Measurements from ENCODE around the gene DLGAP4. TPM values are rescaled to one million over a fixed set of nuclear protein-coding genes. Genes with fewer than 3 reads are reported as not detected.

The DLGAP4 gene
- total and polyA plus RNA-seq, 2 of the 13 experiments (the other 11 are each of a cell fraction or from before 2014, with no cell fraction given) = 15.2 to 26.7 TPM

DNA sequence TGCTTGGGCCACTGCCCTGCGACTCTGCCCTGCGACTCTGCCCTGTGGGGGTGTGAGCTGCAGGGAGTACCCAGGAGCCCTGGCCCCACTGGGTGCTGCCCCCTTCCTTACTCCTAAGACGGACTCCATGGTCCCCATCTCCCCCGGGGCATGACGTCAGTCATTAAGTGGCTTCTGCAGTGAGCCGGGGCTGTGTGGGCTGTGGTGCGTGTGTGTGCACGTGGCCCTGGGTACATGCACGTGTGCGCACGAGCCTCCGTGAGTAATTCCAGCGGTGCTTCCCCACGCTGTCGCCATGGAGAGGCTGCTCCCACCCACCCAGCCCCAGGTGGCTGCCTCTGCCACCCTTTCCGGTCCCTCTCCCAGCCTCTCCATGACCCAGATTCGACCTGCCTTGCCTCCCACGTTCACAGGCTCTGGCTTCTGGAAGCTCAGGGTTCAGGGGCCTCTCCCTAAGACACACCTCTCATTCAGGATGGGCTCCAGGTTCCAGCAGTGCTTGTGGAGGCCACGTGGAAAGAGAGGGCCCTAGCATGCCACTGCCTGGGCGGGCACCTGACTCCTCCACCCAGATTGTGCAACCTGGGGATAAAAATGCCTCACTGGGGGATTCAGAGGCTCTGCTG lies 88.3 kb downstream of the DLGAP4 start (continued):
- 0 out of 2 replicates have a peak, but pooled peaks have one; percentile 6 for TF ChIP-seq CEBPG (CRISPR knock-in tag; IDR thresholded peaks at IDR 0.05)
- TF ChIP-seq, protein P1, sequence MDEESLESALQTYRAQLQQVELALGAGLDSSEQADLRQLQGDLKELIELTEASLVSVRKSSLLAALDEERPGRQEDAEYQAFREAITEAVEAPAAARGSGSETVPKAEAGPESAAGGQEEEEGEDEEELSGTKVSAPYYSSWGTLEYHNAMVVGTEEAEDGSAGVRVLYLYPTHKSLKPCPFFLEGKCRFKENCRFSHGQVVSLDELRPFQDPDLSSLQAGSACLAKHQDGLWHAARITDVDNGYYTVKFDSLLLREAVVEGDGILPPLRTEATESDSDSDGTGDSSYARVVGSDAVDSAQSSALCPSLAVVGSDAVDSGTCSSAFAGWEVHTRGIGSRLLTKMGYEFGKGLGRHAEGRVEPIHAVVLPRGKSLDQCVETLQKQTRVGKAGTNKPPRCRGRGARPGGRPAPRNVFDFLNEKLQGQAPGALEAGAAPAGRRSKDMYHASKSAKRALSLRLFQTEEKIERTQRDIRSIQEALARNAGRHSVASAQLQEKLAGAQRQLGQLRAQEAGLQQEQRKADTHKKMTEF (CRISPR knock-in tag; IDR thresholded peaks at IDR 0.05) = no peak
- no peak for TF ChIP-seq GATAD2A (CRISPR knock-in tag; IDR thresholded peaks at IDR 0.05)
- TF ChIP-seq CEBPB (IDR thresholded peaks at IDR 0.05; ENCODE audit: borderline replicate concordance, low read depth, low read length) = peak; percentile 59; the same call in 1 of the 2 replicates
- TF ChIP-seq HNRNPH1 (optimal IDR thresholded peaks at IDR 0.05; ENCODE audit: low read depth, low read length) = no peak
- no peak for TF ChIP-seq NFYC (CRISPR knock-in tag; IDR thresholded peaks at IDR 0.05)
- TF ChIP-seq HNF4A (CRISPR knock-in tag; IDR thresholded peaks at IDR 0.05) = 0 out of 2 replicates have a peak, but pooled peaks have one; percentile 5
- no peak for TF ChIP-seq ZBTB38 (CRISPR knock-in tag; IDR thresholded peaks at IDR 0.05)
- no peak for TF ChIP-seq ZNF484 (CRISPR knock-in tag; IDR thresholded peaks at IDR 0.05; ENCODE audit: borderline replicate concordance, low read depth)
- no peak for TF ChIP-seq NPAS2 (CRISPR knock-in tag; IDR thresholded peaks at IDR 0.05; ENCODE audit: borderline replicate concordance)
- TF ChIP-seq BORCS8-MEF2B (CRISPR knock-in tag; IDR thresholded peaks at IDR 0.05) = no peak
- TF ChIP-seq ZFX (CRISPR knock-in tag; IDR thresholded peaks at IDR 0.05; ENCODE audit: low read depth) = 0 out of 2 replicates have a peak, but pooled peaks have one; percentile 9
- TF ChIP-seq, protein P2, sequence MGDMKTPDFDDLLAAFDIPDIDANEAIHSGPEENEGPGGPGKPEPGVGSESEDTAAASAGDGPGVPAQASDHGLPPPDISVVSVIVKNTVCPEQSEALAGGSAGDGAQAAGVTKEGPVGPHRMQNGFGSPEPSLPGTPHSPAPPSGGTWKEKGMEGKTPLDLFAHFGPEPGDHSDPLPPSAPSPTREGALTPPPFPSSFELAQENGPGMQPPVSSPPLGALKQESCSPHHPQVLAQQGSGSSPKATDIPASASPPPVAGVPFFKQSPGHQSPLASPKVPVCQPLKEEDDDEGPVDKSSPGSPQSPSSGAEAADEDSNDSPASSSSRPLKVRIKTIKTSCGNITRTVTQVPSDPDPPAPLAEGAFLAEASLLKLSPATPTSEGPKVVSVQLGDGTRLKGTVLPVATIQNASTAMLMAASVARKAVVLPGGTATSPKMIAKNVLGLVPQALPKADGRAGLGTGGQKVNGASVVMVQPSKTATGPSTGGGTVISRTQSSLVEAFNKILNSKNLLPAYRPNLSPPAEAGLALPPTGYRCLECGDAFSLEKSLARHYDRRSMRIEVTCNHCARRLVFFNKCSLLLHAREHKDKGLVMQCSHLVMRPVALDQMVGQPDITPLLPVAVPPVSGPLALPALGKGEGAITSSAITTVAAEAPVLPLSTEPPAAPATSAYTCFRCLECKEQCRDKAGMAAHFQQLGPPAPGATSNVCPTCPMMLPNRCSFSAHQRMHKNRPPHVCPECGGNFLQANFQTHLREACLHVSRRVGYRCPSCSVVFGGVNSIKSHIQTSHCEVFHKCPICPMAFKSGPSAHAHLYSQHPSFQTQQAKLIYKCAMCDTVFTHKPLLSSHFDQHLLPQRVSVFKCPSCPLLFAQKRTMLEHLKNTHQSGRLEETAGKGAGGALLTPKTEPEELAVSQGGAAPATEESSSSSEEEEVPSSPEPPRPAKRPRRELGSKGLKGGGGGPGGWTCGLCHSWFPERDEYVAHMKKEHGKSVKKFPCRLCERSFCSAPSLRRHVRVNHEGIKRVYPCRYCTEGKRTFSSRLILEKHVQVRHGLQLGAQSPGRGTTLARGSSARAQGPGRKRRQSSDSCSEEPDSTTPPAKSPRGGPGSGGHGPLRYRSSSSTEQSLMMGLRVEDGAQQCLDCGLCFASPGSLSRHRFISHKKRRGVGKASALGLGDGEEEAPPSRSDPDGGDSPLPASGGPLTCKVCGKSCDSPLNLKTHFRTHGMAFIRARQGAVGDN (CRISPR knock-in tag; IDR thresholded peaks at IDR 0.05) = peak; percentile 51
- TF ChIP-seq TOE1 (CRISPR knock-in tag; IDR thresholded peaks at IDR 0.05) = no peak
- peak; percentile 90 for TF ChIP-seq ATF7 (IDR thresholded peaks at IDR 0.05)
- no peak for TF ChIP-seq ATF7 (CRISPR knock-in tag; IDR thresholded peaks at IDR 0.05)
- TF ChIP-seq BHLHE40 (IDR thresholded peaks at IDR 0.05; ENCODE audit: low read length) = peak; percentile 71
- TF ChIP-seq, protein P3, sequence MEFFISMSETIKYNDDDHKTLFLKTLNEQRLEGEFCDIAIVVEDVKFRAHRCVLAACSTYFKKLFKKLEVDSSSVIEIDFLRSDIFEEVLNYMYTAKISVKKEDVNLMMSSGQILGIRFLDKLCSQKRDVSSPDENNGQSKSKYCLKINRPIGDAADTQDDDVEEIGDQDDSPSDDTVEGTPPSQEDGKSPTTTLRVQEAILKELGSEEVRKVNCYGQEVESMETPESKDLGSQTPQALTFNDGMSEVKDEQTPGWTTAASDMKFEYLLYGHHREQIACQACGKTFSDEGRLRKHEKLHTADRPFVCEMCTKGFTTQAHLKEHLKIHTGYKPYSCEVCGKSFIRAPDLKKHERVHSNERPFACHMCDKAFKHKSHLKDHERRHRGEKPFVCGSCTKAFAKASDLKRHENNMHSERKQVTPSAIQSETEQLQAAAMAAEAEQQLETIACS (CRISPR knock-in tag; IDR thresholded peaks at IDR 0.05) = no peak
- no peak for TF ChIP-seq AKAP8 (CRISPR knock-in tag; IDR thresholded peaks at IDR 0.05)
- no peak for TF ChIP-seq KDM5A (IDR thresholded peaks at IDR 0.05; ENCODE audit: borderline replicate concordance, low read length)
- no peak for TF ChIP-seq HOXA5 (CRISPR knock-in tag; IDR thresholded peaks at IDR 0.05)
- TF ChIP-seq MIER2 (CRISPR knock-in tag; IDR thresholded peaks at IDR 0.05) = no peak

Measured in HepG2 (cell line).